Brain pericyte (primary cell): Measurements from ENCODE around the gene NMNAT2.
"Not testable (repeated sequence)": the region's sequence is repeated elsewhere in the genome, so short reads cannot be mapped to it uniquely, and the experiment has no call there.

ENCODE experiments used
- DNase-seq: peaks from one replicate; pipeline ENCODE4 v3.0.0-alpha.2; 2012; ENCODE audit warnings: low read depth, low spot score

NMNAT2 gene

DNA sequence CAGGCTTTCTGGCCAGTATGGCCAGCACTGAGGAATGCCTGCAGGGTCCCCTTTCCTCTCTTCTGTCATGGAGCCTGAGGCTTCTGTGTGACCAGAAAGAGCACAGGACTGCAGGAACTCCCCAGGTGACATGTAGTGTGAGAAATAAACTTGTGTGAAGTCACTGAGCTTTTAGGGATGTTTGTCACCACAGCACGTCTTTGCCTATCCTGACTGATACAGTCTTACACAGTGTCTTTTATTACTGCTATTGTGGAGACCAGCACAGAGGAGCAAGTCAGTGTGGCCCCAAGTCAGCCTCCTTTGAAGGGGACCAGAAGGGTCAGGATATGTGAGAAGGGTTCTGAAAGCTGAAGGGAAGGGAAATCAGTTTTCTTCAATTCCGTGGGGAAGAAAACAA lies 129.6 kb downstream of the NMNAT2 start:
- DNase-seq, result no peak

DNA sequence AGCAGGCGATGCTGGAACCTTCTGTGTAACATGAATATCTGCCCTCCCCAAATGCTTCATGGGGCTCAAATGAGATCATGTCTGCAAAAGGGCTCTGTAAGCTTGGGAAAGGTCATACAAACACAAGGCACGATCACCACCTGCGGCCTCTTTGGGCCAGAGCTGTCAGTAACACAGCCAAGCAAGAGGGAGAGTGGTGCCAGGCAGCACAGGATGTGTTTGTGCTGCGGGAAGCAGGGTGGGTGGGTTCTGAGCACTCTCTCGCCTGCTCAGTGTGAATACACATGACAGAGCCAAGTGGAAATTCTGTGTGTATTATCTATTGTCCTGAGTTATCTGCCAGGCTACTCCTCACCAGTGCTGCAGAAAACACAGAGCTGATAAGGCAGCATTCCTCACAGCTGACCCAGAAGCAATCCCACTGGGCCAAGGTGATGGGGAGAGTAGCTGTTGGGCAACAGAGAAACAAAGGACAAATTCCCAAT lies 130.9 kb downstream of the NMNAT2 start:
- peak; percentile 94 for DNase-seq

DNA sequence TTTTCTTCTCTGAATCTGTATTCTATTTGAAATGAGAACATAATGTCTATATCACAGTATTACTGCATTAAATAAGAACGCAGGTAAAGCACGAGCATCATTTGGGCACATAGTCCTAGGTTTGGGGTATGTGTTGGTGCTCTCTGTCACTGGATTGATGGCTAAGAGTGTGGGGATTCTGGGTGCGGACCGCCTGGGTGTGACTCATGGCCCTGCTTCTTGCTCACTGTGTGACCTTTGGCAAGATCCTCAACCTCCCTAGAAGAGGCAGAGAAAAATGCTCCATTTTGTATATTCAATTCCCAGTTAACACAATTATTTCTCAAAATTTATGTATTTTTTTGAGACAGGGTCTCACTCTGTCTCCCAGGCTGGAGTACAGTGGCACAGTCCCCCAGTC lies 132.4 kb downstream of the NMNAT2 start:
- DNase-seq, result no peak

DNA sequence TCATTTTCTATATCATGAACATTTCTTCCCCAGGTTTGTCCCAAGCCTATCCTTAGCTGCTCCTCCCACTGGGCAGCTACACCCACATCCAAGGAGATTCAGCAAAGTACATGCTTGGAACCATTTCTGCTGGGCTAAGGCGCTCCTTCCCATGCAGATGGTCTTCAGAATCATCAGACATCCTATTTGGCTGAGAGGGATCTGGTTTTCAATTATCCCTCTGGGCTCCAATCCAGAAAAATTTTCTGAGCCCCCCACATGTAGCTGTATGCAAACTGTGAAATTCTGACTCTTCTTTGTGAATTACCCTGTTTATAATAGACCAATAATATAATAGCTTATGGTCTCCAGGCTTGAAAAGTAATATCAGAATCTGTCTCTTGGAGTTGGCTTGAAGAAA lies 132.9 kb downstream of the NMNAT2 start:
- DNase-seq, result no peak

DNA sequence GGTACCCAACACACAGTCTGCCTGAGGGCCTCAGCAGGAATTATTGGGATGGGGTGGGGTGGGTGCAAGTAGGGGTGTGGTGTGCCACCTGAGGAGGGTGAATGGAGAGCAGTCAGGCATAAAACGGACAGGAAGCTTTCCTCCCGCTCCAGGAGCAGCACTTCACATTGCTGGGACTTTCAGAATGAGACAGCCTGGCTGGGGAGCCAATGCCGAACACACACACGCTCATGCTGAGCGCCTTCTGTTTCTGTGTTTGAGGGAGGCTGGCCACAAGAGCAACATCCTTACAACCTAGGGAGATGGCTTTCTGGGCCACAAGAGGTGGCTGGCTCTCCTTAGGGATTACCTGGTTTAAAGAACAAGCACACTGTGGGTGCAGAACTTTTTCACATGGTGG lies 134.1 kb downstream of the NMNAT2 start:
- DNase-seq, result no peak

DNA sequence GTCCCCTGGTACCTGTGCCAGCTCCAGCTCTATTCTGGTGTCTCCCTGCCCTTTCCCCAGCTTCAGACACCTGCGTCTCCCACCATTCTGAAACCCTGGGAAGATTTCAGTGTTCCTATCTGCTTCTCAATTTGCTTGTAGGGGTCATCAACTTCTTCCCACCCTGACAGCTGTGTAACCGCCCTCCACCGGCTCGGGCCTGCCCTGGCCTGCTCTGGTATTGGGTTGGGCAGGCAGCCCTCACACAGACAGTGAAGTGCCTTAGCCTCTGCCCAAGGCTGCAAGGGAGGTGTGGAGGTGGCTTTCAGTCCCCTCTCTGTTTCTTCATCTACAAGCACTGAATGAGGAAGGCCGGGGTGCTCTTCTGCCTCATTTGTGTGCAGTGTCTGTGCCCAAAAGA lies 134.9 kb downstream of the NMNAT2 start:
- no peak for DNase-seq

DNA sequence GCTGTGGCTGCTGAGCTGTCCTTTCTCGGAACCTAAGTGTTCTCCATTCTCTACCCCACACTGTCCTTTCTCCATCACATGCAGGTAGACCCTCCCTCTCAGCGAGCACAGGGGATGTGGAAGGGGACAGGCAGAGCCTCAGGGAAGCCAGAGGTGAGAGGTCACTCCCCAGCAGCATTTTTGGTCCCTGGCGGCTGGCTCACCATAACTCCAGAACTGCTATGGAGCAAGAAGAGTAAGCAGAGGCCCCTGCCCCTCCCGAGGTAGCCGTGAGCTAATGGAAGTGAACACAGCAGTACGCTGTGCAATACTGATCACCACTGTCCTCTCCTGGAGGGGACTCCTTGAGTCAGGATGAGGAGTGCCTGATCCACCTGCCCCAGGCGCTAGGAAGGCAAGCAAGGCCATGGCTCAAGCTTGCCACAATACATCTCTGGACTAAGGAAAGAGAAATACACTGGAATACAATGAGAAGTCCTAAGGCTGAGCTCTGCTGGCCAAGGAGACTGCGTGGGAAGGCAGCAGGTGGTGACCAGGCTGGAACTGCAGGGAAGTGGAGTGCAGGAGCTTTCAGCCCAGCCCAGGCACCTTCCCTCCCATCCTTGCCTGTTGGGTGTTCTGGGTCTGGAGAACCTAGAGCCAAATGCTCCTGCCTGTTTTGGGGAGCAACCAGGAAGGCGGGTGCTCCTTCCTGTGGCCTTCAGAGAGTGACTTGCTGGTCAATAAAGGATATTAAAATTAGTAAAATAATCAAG lies 135.9 kb downstream of the NMNAT2 start:
- DNase-seq, result no peak

DNA sequence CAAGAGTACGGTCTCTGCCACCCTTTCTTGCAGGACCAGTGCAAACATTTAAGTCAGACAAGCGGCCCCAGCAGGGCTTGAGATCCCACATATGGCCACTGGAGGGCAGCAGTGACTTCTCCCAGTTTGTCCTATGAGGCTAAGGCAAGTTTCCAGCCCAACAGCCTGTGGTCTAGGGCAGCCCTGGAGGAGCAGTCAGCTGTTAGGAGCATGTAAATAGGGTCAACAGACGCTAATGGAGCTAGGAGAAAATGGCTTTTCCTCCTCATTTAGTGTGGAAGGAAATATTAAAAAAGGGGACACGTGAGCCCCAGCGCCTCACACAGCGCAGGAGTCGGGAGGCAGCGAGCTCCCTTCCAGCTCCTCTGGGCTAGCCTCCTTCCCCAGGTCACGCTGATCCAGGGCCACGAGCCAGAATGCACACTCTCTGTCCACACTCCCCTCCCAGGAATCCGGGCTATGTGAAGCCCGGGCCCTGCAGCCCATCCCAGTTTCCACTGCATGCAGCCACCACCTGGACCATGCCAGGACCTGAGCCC lies 136.6 kb downstream of the NMNAT2 start:
- DNase-seq, result peak; percentile 85

DNA sequence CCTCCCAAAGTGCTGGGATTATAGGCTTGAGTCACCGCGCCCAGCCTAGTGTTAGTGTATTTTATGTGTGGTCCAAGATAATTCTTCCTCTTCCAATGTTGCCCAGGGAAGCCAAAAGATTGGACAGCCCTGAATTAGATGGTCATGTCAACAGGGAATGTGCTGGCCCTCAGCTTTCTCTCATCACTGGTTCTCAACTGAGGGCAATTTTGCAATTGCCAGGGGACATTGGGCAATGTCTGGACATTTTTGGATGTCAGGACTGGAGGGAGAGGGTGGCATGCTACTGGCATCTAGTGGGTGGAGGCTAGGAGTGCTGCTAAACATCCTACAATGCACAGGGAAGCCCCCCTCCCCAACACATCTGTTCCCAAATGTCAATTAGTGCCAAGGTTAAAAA lies 137.1 kb downstream of the NMNAT2 start:
- no peak for DNase-seq

DNA sequence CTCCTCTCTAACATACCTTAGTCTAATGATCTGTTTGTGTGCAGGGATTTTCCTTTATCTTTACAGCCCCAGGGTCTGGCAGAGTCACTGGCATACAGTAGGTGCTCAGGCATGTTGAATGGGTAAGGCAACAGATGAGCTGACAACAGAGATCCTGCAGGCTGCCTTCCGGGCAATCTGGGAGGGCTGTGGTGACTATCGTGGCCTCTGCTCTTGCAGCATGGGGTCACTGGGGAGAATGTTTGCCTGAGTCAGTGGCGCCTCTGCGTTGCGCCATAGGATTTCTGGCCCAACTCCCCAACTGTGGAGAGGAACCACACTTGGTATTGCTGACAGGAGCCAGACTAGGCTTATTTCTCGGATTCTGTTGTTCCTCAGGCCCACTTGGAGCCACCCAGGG lies 138.3 kb downstream of the NMNAT2 start:
- peak; percentile 77 for DNase-seq

DNA sequence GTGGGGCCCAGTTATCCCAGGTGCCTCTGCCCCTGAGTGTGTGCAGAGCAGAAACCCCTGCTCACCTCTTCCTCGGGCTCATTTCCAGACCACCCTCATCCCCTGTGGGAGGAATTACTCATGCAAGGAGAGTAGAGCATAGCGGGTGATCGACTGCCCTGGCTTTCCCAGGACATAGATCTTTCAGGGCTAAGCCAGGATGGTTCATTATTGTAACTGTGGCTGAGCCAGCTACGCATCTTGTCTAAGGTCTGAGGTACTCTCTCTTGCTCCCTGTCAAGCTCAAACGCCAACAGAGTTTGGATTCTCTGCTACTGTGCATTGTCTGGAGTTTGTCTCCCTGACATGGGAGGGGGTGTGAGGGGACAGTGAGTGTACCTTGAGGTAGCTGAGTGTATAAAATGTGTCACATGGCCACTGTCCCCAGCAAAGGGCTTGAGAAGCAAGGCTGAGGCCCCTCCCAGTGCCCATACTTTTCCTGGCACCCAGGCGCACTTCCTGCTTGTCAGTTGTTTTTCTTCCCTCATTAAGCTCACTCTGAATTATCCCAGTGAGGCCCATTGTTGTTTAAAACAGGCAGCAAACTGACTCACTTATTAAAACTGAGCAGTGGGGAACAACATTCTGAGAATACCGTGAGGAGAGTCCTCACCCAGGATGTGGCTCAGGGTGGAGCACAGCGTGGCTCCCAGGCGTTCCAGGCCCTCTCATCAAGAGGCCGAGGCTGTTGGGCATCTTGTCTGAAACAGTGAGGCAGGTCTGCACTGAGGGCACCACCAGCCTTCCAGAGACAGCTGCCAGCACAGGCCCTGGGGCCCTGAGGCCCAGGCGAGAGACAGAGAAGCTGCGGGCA lies 139.2 kb downstream of the NMNAT2 start:
- DNase-seq, result peak; percentile 72

DNA sequence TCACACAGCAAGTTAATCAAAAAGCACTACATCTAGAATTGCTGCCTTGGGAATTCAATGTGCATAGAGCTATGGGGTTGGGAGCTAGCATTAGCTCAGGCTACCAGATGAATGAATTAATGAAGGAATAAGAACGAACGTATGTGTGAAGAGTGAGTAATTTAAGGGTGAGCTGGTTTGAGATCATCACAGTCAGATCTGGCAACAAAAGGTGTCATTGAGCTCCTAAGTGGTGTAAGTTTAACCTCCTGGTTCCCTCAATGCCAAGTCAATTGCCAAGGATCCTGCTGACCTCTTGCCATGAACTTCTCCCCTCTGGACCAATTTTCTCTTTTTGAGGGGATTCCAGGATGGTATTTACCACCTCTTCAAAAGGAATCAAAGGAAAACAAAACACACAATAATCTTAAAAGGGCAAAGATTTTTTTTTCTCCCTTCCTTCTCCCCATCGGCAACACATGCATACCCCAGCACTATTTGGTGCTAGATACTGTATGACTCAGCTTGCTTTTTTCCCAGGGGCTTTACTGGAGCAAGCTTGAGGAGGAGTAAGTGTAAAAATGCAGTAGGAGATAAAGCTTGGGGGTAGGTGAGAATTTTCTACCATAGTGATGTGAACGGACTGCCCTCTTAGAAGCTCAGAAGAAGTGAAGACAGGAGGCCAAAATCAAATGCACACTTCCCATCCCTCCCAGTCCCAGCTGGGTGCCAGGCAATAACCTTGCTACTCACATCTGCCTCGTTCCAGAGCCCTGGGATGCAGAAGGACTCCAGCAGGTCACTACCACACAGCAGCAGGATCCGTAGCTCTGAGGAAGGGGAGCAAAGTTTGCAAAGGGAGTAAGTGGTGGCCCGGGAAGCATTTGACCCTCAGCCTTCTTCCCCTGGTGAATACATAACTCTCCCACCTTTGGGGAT lies 140.1 kb downstream of the NMNAT2 start:
- DNase-seq, result peak; percentile 69

DNA sequence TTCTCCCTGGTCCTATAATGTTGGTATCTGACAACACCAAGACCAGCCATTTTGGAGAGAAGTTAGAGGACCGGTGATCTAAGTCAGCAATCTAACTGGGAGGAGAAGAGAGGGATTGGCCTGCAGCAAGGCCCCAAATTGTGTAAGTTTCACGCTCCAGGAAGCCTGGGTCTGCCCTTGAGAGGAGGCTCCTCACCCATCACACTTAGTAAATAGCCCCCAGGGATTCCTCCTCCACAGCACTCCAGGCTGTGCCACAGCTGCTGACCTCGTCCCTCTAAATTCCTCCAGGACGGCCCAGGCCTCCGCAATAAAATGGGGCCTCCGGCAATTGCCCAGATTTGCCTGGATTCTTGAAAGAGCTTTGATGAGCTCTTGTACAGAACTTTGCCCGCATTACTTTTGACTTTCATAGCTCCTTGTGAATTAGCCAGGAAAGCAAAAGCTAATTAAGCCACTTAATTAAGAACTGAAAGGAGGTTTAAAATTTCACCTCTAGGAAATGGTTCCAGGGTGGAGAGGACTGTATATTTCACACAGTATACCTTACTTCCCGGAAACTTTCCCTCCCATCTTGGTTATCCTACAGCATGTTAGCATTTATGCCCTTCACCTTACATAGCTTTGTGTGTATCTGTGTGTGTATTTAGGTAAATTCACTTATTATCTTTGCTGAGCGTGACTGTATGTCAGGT lies 141.6 kb downstream of the NMNAT2 start:
- no peak for DNase-seq

DNA sequence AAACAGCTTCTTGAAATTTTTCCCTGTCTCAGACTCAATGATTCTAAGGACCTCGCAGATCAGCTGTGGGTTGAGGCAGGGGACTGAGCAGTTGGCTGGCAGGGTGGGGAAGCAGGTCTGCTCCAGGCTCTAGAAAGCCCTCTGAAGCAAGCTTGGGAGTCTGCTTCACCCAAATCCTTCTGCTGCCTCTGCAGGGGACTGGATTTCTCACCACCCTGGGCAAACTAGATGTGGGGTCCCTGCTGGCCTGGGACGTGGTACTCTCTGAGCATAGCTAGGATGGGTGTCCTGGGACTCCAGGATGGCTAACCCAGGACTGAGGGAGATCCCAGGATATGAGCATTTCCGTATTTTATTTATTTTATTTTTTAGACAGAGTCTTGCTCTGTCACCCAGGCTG lies 142.9 kb downstream of the NMNAT2 start:
- no peak for DNase-seq

DNA sequence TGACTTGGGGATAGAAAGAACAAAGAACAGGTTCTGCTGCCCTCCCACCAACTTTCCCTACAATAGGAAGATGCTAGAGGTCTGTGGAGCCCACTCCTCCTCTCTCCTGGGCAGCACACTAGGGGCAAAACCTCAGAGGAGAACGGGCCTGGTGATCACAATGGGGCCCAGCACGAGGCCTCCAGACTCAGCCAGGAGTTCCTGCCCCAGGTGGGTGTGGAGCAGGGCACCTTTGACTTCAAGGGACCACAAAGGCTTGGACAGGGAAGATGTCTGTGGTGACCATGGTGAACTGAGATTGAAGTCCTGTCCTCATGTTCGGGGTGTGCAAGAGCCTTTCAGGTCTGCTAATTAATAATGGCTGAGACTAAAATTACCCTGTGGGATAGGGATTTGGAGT lies 143.3 kb downstream of the NMNAT2 start:
- no peak for DNase-seq

DNA sequence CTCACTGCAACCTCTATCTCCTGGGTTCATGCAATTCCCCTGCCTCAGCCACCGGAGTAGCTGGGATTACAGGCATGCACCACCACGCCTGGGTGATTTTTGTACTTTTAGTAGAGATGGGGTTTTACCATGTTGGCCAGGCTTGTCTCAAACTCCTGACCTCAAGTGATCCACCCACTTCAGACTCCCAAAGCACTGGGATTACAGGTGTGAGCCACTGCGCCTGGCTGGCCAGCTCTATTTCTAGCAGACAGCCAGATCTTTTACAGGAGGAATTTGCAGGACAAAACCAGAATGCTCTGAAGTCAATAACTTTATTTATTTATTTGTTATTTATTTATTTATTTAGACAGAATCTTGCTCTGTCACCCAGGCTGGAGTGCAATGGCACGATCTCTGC lies 144.2 kb downstream of the NMNAT2 start:
- not testable (repeated sequence) for DNase-seq

DNA sequence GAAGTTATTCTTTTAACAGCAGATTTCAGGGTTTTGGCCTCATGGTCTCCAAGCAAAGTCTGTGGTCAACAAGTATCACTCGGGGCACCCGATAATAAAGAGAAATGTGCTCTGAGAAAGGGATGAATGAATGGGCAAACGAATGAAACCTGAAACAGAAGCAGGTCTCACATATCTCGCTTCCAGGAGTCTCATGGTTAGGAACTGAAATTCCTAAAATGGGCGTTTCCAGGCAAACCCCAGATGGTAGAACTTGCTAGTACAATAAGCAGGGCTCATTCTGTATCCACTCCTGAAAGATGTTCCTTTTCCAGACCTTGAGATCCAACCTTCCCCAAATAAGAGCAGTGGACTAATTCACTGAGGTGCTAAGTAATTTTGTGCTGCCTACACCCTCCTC lies 144.9 kb downstream of the NMNAT2 start:
- no peak for DNase-seq

DNA sequence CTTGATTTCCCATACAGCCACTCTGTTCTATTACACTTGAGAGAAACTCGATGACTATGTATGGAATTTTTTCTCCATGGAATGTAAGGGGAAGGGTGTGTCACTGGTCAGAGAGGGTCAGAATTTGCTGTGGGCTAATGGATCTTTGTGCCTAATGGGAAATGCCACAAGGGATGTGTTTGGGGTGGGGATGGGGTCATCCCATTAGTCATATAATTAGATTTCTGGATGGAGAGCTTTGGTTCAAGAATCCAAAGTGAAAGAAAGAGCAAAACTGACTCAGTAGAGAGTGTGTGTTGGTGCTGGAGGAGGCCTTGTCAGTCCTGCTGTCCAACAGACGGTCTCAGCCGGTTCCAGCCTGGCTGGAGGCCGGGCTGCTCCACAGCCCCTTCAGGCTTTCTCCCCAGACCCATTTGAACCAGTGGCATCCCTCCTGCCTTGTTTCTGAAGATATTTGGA lies 145.8 kb downstream of the NMNAT2 start:
- no peak for DNase-seq

DNA sequence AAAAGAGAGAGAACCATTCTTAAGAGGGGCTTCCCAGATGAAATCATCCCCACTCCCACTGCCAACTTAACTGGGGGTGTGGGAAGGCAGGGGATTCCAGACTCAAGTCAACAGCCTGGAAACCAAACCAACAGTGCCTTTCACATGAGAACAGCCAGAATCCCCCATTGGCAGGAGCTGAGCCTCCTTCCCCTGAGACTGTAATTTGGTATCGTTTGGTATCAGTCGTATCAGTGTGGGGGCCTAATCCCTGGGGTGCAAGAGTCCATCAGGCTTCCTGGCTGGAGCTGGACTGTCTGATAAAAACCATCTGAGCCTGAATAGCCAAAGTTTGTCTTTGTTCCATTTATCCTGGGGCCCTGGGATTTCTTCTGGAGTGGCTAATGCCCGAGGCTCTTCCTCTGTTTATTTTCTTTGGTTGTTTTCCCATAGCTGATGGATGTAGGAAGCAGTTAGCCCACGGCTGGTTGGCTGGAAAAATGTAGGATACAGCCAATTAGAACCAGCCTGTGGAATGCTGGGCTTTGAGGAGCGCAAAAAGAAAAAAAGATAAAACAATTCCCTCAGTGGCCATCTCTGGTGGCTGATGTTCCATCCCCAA lies 147.5 kb downstream of the NMNAT2 start:
- DNase-seq, result peak; percentile 62

DNA sequence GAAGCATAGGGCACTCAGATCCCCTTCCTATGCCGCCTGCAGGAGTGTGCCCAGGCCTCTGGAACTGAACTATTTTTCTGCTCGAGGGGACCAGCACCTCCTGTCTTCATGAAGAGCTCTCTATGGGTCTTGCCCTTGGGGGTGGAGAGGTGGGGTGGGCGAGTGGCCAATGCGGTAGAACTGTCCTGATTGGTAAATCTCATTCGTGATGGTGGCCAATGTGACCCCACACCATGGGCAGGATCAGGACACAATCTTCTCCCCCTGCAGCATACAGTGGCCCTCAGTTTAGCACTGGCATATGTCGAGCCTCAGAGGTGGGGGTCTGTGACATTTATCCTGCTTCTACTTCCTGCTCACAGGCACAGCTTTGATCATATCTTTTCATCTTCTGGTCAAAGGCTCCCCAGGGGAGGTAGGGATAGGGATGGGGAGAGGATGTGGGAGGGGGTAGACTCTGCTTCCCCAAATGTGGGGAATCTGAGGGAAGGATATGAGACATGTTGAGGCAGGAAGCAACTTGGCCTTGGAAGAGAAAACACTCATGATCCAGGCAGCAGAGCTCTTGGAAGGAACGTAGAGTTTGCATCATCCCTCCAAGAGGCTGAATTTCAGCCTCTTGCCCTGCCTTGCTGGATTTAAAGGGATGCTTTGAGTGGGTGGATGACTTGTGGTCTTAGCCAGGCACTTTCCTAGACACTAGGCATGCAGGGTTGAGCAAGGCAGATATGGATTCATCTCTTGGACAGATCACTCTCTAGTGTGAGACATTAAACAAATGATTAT lies 150.3 kb downstream of the NMNAT2 start:
- no peak for DNase-seq
